AML-193 (cell line): ENCODE measurements around the gene SMAD5.

Experiments
- DNase-seq, 2 experiments: peaks; one replicate each; lab custom pipeline; 2025; lab: John Stamatoyannopoulos, UW

SMAD5 gene

DNA sequence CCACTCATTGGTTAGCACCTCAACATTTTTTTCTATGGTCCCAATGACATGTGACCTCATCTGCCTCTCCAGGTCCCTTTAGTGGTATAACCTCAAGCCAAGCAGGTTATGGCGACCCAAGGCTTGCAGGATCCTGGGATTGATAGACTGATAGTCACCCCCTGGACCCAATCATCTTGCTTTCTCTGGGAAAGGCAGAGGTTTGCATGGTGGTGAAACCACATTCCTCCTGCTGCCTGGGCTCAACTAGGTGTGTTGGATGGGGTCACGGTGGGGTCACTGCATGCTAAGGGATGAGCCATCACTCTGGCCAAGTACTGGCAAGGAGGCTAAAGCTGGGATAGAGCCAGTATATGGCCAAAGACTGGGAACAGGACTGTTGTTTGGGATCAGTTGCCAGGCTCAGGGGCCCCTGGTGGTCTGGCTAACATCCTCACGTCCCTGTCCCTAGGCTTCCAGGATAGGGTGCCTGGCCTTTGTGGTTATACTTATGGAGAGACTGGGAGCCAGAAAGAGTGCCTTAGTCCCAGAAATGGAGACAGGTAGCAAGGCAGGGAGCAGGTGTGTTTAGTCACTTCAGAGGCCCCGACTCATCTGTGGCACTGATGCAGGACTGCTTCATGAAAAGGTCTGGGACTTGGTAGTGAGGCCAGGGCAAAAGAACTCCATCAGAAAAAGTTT is 65.0 kb downstream of the SMAD5 start:
- no peak for DNase-seq

DNA sequence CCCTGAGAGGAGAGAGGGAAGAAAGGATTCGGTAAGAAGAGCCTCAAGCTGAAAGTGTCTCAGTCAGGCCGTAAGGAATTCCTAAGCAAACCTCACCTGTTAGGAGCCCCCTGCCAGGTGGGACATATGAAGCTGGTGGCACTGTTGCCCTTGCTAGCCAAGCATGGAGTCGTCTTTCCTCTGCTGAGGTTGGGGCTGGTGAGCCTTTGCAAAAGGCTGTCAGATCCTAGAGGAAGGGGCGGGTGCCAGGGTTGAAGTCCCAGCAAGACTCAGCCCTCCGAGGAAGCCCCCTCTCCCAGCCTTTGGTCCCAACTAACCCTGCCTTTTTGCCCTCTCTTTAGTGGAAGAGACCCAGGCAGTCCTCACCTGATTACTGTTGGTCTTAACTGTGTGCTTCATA is 65.8 kb downstream of the SMAD5 start:
- DNase-seq = no peak

DNA sequence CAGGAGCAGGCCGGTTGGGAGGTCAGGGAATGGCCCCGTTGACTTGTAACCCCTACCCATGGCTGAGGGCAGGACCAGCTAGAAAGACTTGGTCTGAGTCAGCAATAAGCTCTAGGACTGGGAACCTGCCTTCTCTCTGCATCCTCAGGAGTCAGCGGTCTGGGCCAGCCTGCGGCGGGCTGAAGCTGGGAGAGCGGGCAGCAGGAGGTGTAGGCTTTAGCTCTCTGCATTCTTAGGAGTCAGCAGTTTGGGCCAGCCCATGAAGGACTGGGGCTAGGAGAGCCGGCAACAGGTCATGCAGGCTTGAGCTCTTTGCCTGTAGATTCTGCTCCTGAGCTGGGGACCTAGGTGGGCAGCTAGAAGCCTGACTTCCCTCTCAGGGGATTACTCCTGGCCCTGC is 66.8 kb downstream of the SMAD5 start:
- DNase-seq = no peak

DNA sequence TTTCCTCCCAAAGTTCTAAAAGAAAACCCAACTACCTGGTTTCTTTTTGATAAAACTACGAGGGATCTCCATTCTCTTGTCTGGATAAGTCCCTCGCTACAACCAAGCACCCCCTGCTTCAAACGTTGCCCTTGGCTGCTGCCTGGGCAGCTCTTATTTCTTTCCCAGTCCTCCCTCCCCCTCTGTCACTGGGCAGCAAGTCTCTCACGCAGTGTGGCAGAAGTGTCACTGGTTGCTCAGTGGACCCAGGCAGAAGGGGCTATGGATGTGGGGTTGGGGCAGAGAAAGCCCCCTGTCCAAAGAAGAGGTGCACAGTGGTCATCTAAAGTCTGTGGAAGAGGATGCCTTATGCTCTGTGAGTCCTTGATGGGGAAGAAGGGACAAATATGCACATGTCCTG is 67.5 kb downstream of the SMAD5 start:
- no peak for DNase-seq

DNA sequence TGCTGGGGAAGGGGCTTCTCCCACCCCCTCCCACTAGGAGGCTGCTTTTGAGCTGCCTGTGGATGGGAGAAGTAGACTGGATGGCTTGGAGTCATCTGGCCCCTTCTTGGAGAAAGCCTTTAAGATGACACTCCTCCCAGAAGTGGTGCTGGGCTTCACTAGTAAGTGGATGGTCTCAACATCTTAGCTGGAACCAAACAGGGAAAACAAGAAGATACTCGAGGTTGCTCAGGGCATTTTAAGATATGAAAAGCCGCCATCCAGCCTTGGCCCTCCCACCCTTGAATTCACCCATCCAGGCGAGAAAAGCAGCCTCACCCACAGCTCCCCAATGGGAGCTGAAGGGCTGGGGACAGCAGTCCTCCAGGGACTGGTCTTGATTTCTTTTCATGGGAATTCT is 68.1 kb downstream of the SMAD5 start:
- DNase-seq = no peak

DNA sequence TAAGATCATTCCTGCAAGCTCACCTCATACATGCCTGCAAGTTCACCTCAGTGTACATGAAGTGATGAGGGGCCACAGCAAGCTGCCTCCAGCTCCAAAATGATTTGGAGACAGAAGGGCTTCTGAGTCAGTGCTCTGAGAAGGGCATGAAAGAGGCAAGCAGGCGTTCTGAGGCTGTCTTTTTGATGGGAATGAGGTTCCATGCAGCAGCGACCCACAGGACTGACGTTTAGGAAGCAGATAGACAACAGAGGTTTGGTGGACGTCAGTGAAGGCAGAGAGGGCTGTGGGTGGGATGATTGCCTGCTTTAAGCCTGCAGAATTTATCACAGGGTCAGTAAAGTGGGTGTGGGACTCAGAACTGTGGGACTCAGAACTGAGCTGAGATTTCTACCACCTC is 69.2 kb downstream of the SMAD5 start:
- DNase-seq = no peak

DNA sequence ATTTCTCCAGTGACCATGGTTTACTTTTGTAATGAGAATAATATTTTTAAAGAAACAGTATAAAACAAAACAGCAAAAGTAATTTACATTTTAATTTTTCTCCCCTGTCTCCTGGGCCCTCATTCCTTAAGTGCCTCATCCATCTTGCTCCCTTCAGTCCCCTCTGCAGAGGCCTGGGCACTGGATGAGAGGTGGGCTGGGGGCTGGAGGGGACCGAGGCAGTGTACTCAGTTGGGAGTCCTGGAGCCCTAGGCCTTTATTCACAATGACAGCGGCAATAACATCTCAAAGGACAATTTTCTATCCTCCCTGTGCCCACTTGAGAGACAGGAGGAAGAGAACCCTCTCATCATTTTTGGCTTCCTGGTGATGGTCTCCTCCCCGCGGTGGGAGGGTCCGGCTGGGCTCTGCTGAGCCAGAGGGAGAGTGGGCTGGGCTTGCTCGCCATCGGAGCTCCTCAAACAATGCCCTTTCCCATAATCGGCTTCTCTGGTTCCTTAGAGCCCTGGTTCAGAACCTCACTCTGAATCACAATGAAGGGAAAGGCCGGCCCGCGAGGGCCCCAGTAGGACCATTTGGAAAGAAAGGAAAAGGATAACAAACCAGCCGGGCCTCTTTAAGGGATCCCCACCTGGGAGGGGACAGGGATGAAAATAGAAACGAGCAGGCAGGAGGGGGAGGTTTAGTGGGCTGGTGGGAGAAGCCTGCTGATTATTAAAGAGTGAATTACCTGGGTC is 70.0 kb downstream of the SMAD5 start:
- DNase-seq = no peak

DNA sequence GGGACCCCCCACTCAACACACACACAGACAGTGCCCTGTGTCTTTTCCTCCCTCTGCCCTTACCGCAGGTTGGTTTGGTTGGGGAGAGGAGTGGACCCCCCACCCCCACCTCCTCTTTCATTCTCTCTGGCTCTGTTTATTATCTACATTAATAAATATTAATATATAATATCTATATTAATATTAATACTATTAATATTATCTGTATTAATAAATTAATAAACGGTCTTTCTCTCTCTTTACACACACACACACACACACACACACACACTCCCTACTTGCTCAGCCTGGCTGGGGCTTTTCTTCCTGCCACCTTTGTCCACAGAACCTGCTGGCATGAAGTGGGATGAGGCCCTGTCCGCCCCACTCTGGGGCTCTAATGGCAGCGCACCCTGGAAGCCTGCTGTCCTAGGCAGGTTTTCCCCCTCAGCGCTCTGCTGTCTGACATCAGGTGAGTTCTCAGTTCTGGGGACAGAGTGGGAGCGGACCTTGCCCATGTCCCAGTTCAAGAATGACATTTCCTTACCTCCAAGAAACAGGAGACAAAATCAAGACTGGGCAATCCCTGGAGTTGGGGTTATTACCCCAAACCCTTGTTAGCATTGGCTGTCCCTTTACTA is 70.8 kb downstream of the SMAD5 start:
- DNase-seq = no peak

DNA sequence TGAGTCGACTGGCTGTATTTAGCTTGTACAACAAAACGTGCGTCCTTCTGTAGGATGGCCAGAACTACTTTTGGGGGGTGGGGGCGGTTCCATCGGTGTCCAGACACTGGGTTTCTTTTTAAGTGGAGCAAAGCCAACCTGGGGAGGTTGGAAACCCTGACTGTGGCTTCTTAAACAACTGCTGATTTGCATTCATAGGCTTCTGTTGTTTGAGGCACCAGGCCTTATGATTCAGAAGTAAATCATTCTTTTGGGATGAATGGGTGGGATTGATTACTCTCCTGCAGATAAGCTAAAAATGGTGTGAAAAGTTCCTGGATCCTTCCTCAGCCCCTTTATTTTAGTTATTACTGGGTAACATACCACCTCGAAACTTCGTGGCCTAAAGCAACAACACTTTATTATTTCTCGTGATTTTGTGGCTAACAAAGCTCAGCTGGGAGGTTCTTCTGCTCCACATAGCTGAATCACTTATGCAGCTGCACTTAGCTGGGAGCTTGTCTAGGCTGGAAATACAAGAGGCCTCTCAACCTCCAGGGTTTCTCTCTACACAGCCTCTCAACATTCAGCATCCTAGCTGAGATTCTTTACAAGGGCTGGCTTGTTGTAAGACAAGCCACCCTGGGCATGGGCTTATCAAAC is 72.5 kb downstream of the SMAD5 start:
- DNase-seq = no peak

DNA sequence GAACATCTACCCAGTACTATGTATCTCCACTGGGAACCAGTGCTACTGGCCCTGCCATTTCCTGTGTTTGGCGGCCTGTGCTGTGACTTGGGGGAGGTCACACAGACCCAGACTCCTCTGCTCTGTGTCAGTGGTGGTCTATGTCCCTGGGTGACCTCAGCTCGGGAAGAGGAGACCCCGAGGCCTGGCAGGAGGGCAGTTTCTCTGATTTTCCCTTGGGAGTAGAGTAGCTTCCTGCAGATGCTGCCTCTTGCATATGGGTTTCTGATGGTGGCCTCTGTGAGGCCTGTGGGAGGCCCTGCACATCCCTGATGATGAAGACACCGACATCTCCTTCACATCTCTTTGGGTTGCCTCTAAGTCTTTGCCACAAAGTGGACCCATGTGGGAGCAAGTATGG is 73.3 kb downstream of the SMAD5 start:
- no peak for DNase-seq

DNA sequence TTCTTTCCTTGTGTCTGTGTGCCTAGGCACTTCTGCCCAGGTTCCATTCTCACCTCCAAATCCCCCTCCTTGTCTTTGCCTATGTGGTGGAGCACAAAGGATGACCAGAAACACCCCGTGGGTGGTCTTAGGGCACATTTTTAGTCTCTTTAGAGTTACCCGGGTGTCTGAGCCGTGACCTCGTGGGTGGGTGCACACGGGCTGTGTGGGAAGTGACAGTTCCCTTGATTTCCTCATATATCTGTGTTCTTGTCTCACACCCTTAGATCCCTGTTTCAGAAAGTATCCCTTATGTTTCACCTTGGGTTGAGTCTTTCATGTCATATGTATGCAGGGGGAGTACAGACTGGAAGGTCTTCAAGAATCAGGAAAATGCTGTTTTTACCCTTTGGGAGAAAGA is 73.7 kb downstream of the SMAD5 start:
- no peak for DNase-seq

DNA sequence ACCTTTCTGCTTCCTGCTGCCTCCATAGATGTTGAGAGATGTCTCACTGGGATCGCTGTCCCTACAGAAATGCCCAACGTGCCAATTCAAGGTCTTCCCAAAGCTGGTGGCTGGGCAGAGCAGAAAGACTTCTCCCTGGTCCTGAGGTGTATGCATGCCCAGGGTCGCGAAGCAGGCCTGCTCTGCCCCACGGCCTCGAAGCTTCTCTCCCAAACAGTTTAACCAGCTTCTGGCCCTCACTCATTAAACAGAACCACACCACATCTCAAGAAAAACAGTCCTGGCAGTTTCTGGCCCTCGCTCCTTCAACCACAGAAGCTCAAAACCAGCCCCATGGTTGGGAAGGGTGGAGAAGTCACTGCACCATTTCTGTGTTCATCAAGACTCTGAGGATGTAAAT is 75.0 kb downstream of the SMAD5 start:
- DNase-seq = no peak

DNA sequence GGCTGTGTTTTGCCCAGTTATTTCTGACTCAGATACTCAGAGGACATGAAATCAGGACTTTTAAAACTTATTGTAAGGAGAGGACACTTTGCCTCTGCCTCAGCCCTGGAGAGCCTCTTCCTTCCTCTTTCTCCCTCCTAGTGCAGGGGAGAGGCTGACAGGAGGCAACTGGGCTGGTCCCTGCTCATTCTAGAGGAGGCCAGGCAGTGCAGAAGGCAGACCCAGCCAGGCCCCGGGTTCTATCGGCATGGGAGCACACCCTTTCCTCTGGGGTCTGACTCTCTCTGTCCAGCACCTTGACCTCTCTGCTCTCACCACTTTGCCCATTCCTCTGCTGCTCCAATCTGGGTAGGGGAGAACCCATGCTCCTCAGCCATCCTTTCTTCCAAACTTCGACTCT is 76.3 kb downstream of the SMAD5 start:
- DNase-seq = no peak

DNA sequence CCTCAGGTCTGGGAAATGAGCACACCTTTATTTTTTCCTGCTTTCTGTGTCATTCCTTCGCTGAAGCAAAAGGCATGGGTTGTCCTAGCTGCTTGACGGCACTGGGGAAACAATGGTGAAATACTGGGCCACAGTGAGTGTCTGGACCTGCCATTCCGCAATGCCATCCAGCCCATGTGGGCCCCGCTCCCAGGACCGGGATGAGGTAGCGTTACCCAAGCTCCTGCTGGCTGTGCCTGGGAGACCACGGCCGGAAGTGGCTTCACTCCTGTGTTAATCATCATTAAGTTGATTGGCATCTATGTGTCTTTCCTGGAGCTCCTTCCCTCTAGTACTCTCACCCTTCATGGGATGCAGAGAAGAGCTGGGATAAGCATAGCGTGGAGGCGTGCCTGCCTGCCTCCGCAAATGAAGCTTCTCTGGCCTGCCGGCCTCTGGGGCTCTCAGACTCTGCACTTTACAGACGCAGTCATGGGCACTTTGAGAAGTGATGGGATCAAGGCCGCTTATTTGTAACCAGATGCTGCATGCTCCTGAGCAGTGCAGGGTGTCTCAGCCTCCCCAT is 76.8 kb downstream of the SMAD5 start:
- DNase-seq = no peak

DNA sequence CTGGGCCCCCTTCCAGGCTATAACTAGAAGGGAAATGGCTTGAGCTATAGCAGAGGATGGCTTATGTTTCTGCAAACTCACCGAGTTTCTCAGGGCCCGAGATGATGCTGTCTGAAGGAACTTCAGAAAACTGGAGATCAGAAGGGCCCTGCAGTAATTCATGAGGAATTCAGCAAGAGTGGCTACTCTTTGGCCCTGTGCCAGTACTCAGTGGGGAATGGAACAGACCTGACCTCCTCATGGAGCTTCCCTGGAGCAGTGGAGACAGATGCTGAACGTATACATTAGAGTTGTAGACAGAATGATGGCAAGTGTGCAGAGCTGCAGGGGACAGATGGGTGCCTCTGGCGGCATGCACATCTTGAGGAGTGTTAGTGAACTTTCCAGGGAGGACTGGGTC is 77.6 kb downstream of the SMAD5 start:
- DNase-seq = no peak

DNA sequence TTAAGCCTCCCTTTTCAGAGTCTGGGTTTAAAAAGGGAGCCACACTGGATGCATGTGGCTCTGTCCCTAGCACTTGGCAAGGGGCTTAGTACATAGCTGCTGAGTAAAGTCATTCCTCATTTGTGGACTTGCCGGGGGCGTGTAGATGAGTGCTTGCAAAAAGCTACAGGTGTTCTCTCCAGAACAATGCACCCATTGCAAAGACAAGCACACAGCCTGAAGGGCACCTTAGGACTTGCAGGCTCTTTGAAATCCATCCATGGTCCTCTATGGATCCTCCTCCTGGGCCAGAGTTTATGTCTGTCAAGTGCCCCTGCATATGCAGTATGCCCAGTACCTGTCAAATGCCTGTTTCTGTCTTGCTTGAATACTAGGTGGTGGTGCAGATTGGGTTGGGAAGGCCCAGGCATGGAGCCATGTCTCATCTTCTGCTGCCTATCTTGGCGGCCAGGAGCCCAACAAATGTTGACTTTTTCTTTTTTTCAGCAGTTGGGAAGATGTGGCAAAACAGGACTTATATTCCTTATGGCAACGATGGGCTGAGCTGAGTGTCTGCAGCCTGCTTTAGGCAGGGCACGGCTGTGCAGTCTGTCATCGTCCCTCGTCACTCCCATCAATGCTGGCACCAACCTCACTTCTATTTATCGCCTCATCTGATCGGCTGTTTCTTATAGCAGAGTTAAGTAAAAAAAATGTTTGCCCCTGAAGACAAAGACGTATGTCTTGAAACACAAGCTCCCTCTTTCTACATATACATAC is 78.8 kb downstream of the SMAD5 start:
- DNase-seq = no peak

DNA sequence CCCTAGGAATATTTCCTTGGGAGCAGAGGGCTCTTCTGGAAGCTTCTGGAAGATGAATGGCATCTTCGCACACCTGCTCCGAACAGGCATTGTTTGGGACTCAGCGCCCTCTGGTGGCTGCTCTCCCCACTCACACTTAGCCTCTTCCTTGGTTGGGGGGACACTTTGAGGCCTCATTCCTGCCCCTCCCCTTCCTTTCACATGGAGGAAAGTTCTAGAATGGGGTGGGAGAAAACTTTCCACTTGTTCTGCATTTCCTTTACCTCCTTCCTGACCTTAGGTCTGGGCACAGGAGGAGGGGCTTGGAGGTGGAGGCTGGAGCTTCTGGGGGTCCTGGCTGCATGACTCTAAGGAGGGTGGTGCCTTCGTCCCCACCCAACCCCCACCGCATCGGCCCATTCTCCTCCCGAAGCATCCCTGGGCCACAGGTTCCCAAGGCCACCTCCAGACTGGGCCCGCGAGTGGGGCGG is 79.6 kb downstream of the SMAD5 start:
- DNase-seq = peak in 1 of 2 experiments; percentile 13

DNA sequence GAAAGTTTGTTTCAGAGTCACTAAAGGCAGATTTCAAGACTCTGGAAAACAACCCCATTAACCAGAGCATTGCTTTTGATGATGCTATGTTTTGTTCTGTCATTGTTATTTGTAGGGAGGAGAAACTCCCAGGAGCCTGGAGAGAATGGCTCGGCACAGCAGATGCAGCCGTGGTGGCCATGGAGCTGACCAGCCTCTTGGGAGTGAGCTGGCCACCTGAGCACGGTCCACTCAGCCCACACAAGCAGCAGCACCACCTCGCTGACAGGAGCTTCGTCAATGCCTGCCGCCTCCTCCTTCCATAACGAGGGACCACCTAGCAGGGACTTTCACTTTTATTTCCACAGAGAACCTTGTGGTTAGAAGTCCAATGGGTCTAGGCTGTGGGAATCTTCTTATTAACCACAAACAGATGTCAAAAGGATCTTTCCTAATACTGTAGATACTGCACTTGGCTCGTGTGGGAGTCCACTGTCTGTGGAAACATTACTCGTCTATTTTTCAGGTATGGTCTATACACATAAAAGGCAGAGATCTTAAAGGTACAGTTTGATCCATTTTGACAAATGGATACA is 81.4 kb downstream of the SMAD5 start:
- no peak for DNase-seq

DNA sequence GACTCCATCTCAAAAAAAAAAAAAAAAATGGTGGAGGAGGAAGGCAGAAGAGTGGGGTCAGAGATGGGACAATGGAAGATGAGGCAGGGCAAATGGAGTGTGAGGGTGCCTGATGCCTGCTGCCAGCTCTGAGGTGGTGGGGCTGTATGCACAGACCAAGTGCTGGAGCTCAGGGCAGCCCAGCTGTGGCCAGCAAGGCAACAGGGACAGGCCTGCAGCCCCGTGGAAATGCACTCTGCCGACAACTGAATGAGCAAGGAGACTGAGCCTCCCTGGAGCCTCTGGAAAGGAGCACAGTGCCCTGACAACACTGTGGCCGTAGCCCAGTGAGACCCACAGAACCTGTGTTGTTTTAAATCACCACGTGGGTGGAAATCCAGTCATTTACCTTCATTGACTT is 83.2 kb downstream of the SMAD5 start:
- no peak for DNase-seq

DNA sequence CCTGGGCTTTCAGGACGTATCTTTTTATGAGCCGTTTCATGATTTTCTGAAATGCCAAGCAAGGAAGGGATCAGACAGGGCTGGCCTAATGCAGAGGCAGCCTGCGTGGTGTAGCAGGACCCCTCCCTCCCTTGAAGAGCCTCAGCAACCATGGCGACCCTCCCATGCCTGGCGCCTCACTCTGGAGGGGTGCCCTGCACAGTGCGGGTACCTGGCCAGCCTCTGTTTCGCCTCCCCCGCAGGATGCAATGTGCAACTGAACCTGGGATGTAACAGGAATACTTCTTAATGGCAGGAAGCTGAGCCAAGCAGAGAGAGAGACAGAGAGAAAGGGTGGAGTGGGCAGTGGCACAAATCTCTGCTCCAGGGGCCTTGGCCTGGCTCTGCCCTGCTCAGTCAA is 83.6 kb downstream of the SMAD5 start:
- DNase-seq = no peak

DNA sequence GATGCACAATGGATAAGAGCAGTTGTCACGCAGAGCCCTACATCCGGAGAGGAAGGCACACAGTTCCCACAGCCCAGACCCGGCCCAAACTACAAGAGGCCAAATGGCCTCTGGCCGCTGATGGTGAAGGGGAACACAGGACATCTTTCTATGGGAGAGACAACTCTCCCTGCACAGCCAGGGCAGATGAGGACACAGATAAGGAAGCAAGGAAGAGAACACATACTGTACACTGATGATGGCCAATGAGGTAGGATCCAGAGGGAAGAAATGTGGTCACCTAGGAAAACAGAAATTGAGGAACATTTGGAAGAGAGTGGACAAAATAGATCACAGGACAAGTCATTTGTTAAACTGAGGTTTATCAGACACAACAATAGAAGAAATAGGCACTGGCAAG is 88.7 kb downstream of the SMAD5 start:
- DNase-seq = no peak
